ENCODE data around the gene ATG9B. TPM values are rescaled to one million over a fixed set of nuclear protein-coding genes. Genes with fewer than 3 reads are reported as not detected.

The ATG9B gene
- total and polyA plus RNA-seq, 2 of the 13 experiments (the other 11 are each of a cell fraction or from before 2014, with no cell fraction given): 0.24 TPM; not detected in 1

DNA sequence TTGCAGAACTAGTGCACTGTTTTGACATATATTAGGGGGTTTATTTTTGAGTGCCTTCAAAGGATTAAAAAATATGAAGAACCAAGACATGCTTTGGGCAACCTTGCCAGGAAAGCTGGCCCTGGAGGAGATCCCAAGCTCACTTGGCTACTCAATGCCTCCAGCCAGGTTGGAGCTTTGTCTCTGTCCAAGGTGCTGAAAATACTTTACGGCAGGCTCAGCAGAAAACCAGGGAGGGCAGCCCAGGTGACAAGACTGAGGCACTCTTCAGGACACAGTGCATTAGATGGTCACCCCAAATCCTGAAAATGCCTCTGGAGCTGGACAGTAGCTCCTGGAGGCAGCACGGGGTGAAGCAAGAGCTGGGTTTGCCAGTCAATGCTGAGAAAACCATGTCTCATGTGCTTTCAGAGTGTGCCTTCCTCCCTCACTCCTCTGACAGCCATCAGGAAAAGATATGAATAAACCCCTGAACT is 40.4 kb downstream of the ATG9B start (continued):
- TF ChIP-seq ZNF350 (CRISPR knock-in tag; IDR thresholded peaks at IDR 0.05; ENCODE audit: borderline replicate concordance, low read depth) (no peak), RARA (CRISPR knock-in tag; IDR thresholded peaks at IDR 0.05) (peak; percentile 44), HDAC2 (CRISPR knock-in tag; IDR thresholded peaks at IDR 0.05) (0 out of 2 replicates have a peak, but pooled peaks have one; percentile 27), ZNF644 (CRISPR knock-in tag; IDR thresholded peaks at IDR 0.05; ENCODE audit: low read depth) (0 out of 2 replicates have a peak, but pooled peaks have one; percentile 26), TEF (CRISPR knock-in tag; IDR thresholded peaks at IDR 0.05) (peak; percentile 71; the same call in 1 of the 2 replicates), ZNF142 (CRISPR knock-in tag; IDR thresholded peaks at IDR 0.05) (no peak), NCOA2 (CRISPR knock-in tag; IDR thresholded peaks at IDR 0.05) (no peak), ISX (CRISPR knock-in tag; conservative IDR thresholded peaks at IDR 0.05) (peak; percentile 67; the same call in 1 of the 2 replicates), ZNF761 (CRISPR knock-in tag; conservative IDR thresholded peaks at IDR 0.05) (no peak), KDM5A (IDR thresholded peaks at IDR 0.05; ENCODE audit: borderline replicate concordance, low read length) (no peak), SIX4 (CRISPR knock-in tag; IDR thresholded peaks at IDR 0.05) (0 out of 2 replicates have a peak, but pooled peaks have one; percentile 25), ZNF672 (CRISPR knock-in tag; IDR thresholded peaks at IDR 0.05) (no peak), KMT2B (CRISPR knock-in tag; IDR thresholded peaks at IDR 0.05) (no peak), NFKB2 (CRISPR knock-in tag; IDR thresholded peaks at IDR 0.05; ENCODE audit: borderline replicate concordance) (no peak), SAP130 (CRISPR knock-in tag; IDR thresholded peaks at IDR 0.05; ENCODE audit: low read depth) (0 out of 2 replicates have a peak, but pooled peaks have one; percentile 27), ZNF234 (CRISPR knock-in tag; conservative IDR thresholded peaks at IDR 0.05) (no peak), TGIF2 (CRISPR knock-in tag; IDR thresholded peaks at IDR 0.05) (peak; percentile 21; the same call in 1 of the 2 replicates), ATF7-NPFF (CRISPR knock-in tag; IDR thresholded peaks at IDR 0.05; ENCODE audit: low read depth) (no peak)
- TF ChIP-seq, protein P1, sequence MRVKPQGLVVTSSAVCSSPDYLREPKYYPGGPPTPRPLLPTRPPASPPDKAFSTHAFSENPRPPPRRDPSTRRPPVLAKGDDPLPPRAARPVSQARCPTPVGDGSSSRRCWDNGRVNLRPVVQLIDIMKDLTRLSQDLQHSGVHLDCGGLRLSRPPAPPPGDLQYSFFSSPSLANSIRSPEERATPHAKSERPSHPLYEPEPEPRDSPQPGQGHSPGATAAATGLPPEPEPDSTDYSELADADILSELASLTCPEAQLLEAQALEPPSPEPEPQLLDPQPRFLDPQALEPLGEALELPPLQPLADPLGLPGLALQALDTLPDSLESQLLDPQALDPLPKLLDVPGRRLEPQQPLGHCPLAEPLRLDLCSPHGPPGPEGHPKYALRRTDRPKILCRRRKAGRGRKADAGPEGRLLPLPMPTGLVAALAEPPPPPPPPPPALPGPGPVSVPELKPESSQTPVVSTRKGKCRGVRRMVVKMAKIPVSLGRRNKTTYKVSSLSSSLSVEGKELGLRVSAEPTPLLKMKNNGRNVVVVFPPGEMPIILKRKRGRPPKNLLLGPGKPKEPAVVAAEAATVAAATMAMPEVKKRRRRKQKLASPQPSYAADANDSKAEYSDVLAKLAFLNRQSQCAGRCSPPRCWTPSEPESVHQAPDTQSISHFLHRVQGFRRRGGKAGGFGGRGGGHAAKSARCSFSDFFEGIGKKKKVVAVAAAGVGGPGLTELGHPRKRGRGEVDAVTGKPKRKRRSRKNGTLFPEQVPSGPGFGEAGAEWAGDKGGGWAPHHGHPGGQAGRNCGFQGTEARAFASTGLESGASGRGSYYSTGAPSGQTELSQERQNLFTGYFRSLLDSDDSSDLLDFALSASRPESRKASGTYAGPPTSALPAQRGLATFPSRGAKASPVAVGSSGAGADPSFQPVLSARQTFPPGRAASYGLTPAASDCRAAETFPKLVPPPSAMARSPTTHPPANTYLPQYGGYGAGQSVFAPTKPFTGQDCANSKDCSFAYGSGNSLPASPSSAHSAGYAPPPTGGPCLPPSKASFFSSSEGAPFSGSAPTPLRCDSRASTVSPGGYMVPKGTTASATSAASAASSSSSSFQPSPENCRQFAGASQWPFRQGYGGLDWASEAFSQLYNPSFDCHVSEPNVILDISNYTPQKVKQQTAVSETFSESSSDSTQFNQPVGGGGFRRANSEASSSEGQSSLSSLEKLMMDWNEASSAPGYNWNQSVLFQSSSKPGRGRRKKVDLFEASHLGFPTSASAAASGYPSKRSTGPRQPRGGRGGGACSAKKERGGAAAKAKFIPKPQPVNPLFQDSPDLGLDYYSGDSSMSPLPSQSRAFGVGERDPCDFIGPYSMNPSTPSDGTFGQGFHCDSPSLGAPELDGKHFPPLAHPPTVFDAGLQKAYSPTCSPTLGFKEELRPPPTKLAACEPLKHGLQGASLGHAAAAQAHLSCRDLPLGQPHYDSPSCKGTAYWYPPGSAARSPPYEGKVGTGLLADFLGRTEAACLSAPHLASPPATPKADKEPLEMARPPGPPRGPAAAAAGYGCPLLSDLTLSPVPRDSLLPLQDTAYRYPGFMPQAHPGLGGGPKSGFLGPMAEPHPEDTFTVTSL (CRISPR knock-in tag; IDR thresholded peaks at IDR 0.05; ENCODE audit: borderline replicate concordance): no peak
